Erythroblast (primary cell): ENCODE data around the gene CASP2.

Source experiments
- GATA1 ChIP-seq: IDR thresholded peaks from 2 replicates; pipeline ENCODE4 v1.6.1; 2011; ENCODE audit warnings: low read depth, mild to moderate bottlenecking, control low read depth, low read length, moderate library complexity
- POLR2A ChIP-seq: IDR thresholded peaks from 2 replicates; pipeline ENCODE4 v1.6.1; 2011; ENCODE audit warnings: mild to moderate bottlenecking, low read length

- TF ChIP-seq POLR2A (no peak), GATA1 (no peak)
Observed at GRCh38 chr7:143259765-143260164, 28.4 kb upstream of the CASP2 start.
